Activated CD8-positive, alpha-beta T cell treated with anti-CD3 and anti-CD28 coated beads, Interleukin-2, amount 10 ng/mL, durations not matched to agents 7 days and 5 days (primary cell): Measurements from ENCODE around the gene RBM48. TPM values are rescaled to one million over a fixed set of nuclear protein-coding genes. Genes with fewer than 3 reads are reported as not detected.
A peak's percentile ranks its signal among the peaks of the same experiment; 100 is the strongest.
"Not testable (repeated sequence)": the region's sequence is repeated elsewhere in the genome, so short reads cannot be mapped to it uniquely, and the experiment has no call there.

Experiments
- ATAC-seq: fragments of 150-1000 bp; cut with Tn5 transposase; one replicate; pipeline ENCODE4 v1.10.0; 2021; ENCODE audit warnings: moderate library complexity
- CTCF ChIA-PET: fragments of 350-600 bp; sonication (Branson Sonifier 250); formaldehyde crosslinking; loops from one replicate; lab custom pipeline; 2021; ENCODE audit warnings: antibody characterized with exemption; lab: Charles Lee
- POLR2A ChIA-PET: fragments of 350-600 bp; sonication (Branson Sonifier 250); formaldehyde crosslinking; loops from one replicate; lab custom pipeline; 2021; ENCODE audit warnings: antibody characterized with exemption; lab: Charles Lee
- DNase-seq: peaks from one replicate; pipeline ENCODE4 v3.0.0-alpha.2; 2020
- H3K27ac Mint-ChIP-seq: one replicate; pipeline ENCODE4 v1.8.0; 2021; ENCODE audit warnings: mild to moderate bottlenecking, mixed read lengths
- H3K27me3 Mint-ChIP-seq: one replicate; pipeline ENCODE4 v1.8.0; 2021; ENCODE audit warnings: low read depth, mixed read lengths
- H3K36me3 Mint-ChIP-seq: one replicate; pipeline ENCODE4 v1.8.0; 2021; ENCODE audit warnings: low read depth, mixed read lengths
- H3K4me1 Mint-ChIP-seq: one replicate; pipeline ENCODE4 v1.8.0; 2021; ENCODE audit warnings: low read depth, mixed read lengths
- H3K4me3 Mint-ChIP-seq: one replicate; pipeline ENCODE4 v1.8.0; 2021; ENCODE audit warnings: mild to moderate bottlenecking, mixed read lengths
- H3K9me3 Mint-ChIP-seq: one replicate; pipeline ENCODE4 v1.8.0; 2022; ENCODE audit warnings: mixed read lengths; ENCODE audit not compliant: insufficient read depth
- total RNA-seq, 2 experiments: library from RNA; stranded (reverse); gene quantifications; one replicate each; pipeline ENCODE4 v1.2.3, GENCODE V29; 2021

The RBM48 gene
- 10 to 100 TPM; 14.5 to 15.4 TPM for total RNA-seq

- CTCF ChIA-PET, result interaction anchor here (0.7 to 3.2 kb wide), 28 partner anchors 10 to 713 kb away, joined by 3 to 16 read pairs (median 4); partner anchors contain the start of genes FAM133B, GATAD1 and SAMD9
Observed at GRCh38 chr7:92528188-92528957, at the start of gene RBM48, which contains the start of gene PEX1. TSS of gene RBM48 (plus strand) at chr7:92528795. CDS start at chr7:92528814, 19 bp downstream. TSS of gene PEX1 (minus strand) at chr7:92528520. CDS start at chr7:92528435, 85 bp downstream.

GRCh38 chr7:92479146-92479545, 49.4 kb upstream of the RBM48 start:
- H3K9me3 Mint-ChIP-seq, result not testable (repeated sequence)

More at GRCh38 chr7:92528188-92528957, at the start of gene RBM48, which contains the start of gene PEX1:
- Mint-ChIP-seq H3K4me1 (peaks cover 29% of the 10 kb centered on the region), H3K27me3 (no peaks in the 10 kb centered on the region), H3K4me3 (peak within 1 kb of the TSS; percentile 93), H3K36me3 (peaks cover 25% of the 10 kb centered on the region), H3K27ac (peak within 1 kb of the TSS; percentile 99), H3K9me3 (no peaks in the 10 kb centered on the region)
- ATAC-seq (peak; percentile 94), DNase-seq (peak; percentile 97)
- POLR2A ChIA-PET, result interaction anchor here (0.5 to 2.6 kb wide), 20 partner anchors 9 to 588 kb away, joined by 3 to 15 read pairs (median 4); partner anchors contain the start of genes AKAP9, FAM133B and GATAD1

DNA sequence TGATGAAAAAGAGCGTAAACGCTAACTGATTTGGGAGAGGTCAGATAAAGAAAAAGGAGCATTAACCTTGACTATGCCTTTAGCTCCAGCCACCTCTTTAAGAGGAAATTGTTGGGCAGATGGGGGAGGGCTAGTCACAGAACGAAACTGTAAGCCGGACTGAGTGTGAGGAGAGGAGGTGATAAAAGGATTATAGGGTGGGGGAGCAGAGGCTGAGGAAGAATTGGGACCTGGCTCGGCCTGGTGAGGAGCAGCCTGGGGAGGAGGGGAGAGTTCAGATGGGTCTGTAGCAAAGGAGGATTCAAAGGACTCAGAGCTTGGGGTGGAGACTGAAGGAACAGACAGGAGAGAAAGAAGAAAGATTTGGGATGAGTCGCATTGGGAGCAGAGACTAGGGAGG, 45.0 kb upstream of the RBM48 start:
- not testable (repeated sequence) for H3K4me1 Mint-ChIP-seq

More at GRCh38 chr7:92479146-92479545, 49.4 kb upstream of the RBM48 start:
- CTCF ChIA-PET, ATAC-seq, H3K4me1 Mint-ChIP-seq, H3K27ac Mint-ChIP-seq, H3K4me3 Mint-ChIP-seq, H3K36me3 Mint-ChIP-seq, H3K27me3 Mint-ChIP-seq, POLR2A ChIA-PET, DNase-seq: not testable (repeated sequence)

GRCh38 chr7:92484226-92484625, 44.4 kb upstream of the RBM48 start:
- ATAC-seq, H3K9me3 Mint-ChIP-seq, H3K36me3 Mint-ChIP-seq, H3K27me3 Mint-ChIP-seq, POLR2A ChIA-PET, H3K4me1 Mint-ChIP-seq, CTCF ChIA-PET, DNase-seq, H3K4me3 Mint-ChIP-seq, H3K27ac Mint-ChIP-seq: not testable (repeated sequence)

More for the DNA sequence above, 45.0 kb upstream of the RBM48 start:
- POLR2A ChIA-PET, H3K27me3 Mint-ChIP-seq, H3K27ac Mint-ChIP-seq, CTCF ChIA-PET, ATAC-seq, H3K4me3 Mint-ChIP-seq, H3K9me3 Mint-ChIP-seq, DNase-seq, H3K36me3 Mint-ChIP-seq: not testable (repeated sequence)

DNA sequence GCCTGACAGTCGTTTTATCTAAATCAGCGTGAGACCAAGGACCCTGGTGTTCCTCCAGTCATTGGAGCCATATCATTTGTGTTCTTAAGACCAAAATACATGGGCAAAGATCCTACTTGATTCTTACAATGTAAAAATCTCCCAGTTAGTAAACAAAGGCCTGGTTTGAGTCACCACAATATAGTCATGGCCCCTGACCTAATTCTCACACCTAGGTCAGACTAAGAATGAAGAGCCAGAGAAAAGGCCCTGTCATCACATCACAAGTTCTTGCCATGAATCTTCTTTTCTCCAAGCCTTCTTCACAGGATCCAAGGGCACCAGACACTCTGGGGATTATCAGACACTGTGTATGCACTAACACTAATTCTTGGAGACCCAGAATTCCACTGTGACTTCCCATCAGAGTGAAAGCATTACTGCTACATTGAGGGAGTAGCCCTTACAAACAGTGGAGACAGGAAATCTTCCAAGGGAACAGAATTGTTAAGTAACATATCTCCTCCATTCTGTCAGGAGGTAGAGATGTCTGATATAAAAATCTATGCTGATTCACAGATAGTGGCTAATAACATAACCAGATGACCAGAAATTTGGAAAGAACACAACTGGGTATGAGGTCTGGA, 43.2 kb upstream of the RBM48 start:
- CTCF ChIA-PET, result no interaction called here
- no peak overlapping the region for H3K4me3 Mint-ChIP-seq
- no peaks in the 10 kb centered on the region for H3K4me1 Mint-ChIP-seq
- POLR2A ChIA-PET, result no interaction called here
- ATAC-seq, result no peak
- H3K27me3 Mint-ChIP-seq, result no peaks in the 10 kb centered on the region
- no peaks in the 10 kb centered on the region for H3K9me3 Mint-ChIP-seq
- DNase-seq, result no peak
- no peak overlapping the region for H3K27ac Mint-ChIP-seq
- peaks cover 9% of the 10 kb centered on the region for H3K36me3 Mint-ChIP-seq

- ATAC-seq, result no peak
- ChIA-PET POLR2A (no interaction called here), CTCF (no interaction called here)
- no peak overlapping the region for H3K4me3 Mint-ChIP-seq
- H3K27me3 Mint-ChIP-seq, result no peaks in the 10 kb centered on the region
- no peaks in the 10 kb centered on the region for H3K4me1 Mint-ChIP-seq
- no peak for DNase-seq
- no peak overlapping the region for H3K27ac Mint-ChIP-seq
- no peaks in the 10 kb centered on the region for H3K9me3 Mint-ChIP-seq
- H3K36me3 Mint-ChIP-seq, result peaks cover 13% of the 10 kb centered on the region
Observed at GRCh38 chr7:92485974-92486373, 42.6 kb upstream of the RBM48 start.

DNA sequence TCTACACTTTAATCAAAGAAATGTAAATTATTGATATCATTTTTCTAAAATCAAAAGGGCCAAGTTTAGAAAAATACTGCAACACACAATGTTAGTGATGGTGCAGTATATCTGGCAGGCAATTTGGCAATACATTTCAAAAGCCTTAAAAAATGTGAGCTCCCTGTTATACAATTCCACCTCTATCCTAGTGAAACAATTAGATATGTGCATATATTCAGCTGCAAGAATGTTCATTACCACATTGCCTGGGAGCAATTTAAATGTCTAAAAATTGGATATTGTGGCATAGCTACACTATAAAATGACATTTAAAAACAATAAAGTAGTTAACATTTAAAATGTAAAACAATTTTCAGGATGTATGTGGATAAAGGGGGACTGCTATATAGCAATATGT, 40.8 kb upstream of the RBM48 start:
- Mint-ChIP-seq H3K27me3 (no peaks in the 10 kb centered on the region), H3K9me3 (no peaks in the 10 kb centered on the region), H3K27ac (no peak overlapping the region), H3K36me3 (peaks cover 21% of the 10 kb centered on the region), H3K4me3 (no peak overlapping the region), H3K4me1 (no peaks in the 10 kb centered on the region)
- no peak for DNase-seq
- no peak for ATAC-seq
- ChIA-PET POLR2A (no interaction called here), CTCF (no interaction called here)

GRCh38 chr7:92489634-92490033, 39.0 kb upstream of the RBM48 start:
- DNase-seq (no peak), ATAC-seq (no peak)
- Mint-ChIP-seq H3K36me3 (peaks cover 24% of the 10 kb centered on the region), H3K4me1 (no peaks in the 10 kb centered on the region), H3K4me3 (no peak overlapping the region), H3K27me3 (no peaks in the 10 kb centered on the region), H3K9me3 (no peaks in the 10 kb centered on the region), H3K27ac (no peak overlapping the region)
- POLR2A ChIA-PET, result no interaction called here
- CTCF ChIA-PET, result no interaction called here

DNA sequence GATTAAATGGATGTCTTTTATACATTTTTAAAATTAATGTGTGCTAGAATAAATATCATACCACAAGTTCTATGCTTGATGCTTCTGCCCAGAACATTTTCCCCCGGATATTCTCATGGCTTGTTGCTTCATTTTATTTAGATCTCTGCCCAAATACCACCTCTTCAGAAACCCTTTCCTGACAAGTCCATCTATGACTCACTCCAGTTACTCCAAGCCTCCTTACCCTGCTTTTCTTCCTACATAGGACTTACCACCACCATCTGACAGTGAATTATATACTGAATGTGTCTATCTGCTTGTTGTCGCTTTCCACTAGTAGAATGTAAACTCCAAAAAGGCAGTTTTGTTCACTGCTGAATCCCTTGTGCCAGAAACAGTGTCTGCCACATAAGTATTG, 31.7 kb upstream of the RBM48 start:
- H3K27me3 Mint-ChIP-seq, result no peaks in the 10 kb centered on the region
- no peak for ATAC-seq
- no peak for DNase-seq
- no peak overlapping the region for H3K27ac Mint-ChIP-seq
- no peak overlapping the region for H3K4me3 Mint-ChIP-seq
- no peaks in the 10 kb centered on the region for H3K9me3 Mint-ChIP-seq
- ChIA-PET CTCF (no interaction called here), POLR2A (no interaction called here)
- H3K36me3 Mint-ChIP-seq, result peaks cover 25% of the 10 kb centered on the region
- peaks cover 11% of the 10 kb centered on the region for H3K4me1 Mint-ChIP-seq

DNA sequence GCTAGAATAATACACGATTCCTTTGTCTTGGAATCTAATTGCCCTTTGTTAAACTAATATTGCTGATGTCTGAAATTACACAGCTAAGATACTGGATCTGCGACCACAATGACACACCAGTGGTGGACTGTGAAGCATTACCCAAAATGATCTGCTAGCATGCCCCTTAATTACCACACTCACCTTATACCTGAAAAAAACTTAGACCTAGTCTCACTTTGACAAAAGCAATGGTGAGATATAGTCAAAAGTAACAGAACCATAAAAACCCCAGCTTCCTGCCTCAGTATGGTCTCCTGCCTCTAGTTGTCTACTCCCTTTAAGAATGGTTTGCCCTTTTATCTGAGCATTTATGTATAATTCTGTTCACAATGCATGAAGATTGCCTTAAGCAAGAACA, 30.0 kb upstream of the RBM48 start:
- Mint-ChIP-seq H3K4me1 (peaks cover 12% of the 10 kb centered on the region), H3K27ac (peak overlapping the region; percentile 21), H3K36me3 (peaks cover 22% of the 10 kb centered on the region), H3K9me3 (no peaks in the 10 kb centered on the region), H3K27me3 (no peaks in the 10 kb centered on the region), H3K4me3 (no peak overlapping the region)
- CTCF ChIA-PET, result interaction anchor here (1.3 kb wide), 1 partner anchor 30 kb away, joined by 3 read pairs; the partner anchor contains the start of genes PEX1 and RBM48
- POLR2A ChIA-PET, result interaction anchor here (0.6 to 1.4 kb wide), 3 partner anchors 30 to 414 kb away, joined by 3 to 4 read pairs (median 3); partner anchors contain the start of genes PEX1 and RBM48
- DNase-seq, result no peak
- ATAC-seq, result peak; percentile 58

DNA sequence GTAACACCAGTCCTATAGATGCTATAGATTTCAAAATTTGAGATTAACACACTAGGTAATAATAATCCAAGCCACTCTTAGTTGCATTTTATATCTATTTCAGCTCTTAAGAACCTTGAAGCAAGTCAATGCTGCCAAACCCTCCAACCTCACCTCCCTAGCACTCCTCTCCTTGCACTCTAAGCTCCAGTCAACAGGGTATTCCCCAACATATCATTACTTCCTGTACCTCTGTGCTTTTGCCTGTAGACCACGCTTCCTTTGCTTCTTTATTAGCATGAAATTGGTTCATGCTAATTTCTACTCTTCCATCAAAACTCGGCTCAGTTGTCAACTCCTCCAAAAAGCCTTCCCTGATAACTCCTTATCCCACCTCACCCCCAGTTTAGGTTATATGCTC, 24.8 kb upstream of the RBM48 start:
- no peak for ATAC-seq
- Mint-ChIP-seq H3K27ac (no peak overlapping the region), H3K4me3 (no peak overlapping the region), H3K36me3 (peaks cover 26% of the 10 kb centered on the region), H3K9me3 (no peaks in the 10 kb centered on the region), H3K4me1 (peaks cover 14% of the 10 kb centered on the region), H3K27me3 (no peaks in the 10 kb centered on the region)
- no peak for DNase-seq
- ChIA-PET CTCF (no interaction called here), POLR2A (no interaction called here)

DNA sequence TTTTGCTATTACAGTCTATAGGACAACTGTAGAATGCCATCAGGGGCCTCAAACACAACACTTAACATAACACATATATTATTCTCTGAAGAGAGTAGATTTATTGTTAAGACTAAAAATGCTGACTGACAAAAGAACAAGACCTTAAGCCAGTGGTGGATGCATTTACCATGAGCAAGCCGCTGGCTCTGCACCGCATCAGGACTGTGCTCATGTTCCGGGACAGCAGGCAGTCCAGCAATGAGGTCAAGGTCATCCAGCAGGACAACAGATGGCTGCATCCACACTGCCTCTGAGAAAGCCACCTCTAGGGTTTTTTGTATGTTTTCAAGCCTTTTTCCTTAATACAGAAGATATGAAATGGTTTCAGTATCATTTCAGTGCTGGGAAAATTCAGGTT, 24.0 kb upstream of the RBM48 start:
- DNase-seq (no peak), ATAC-seq (no peak)
- ChIA-PET POLR2A (no interaction called here), CTCF (no interaction called here)
- Mint-ChIP-seq H3K4me3 (no peak overlapping the region), H3K36me3 (peaks cover 20% of the 10 kb centered on the region), H3K9me3 (no peaks in the 10 kb centered on the region), H3K27me3 (no peaks in the 10 kb centered on the region), H3K4me1 (peaks cover 9% of the 10 kb centered on the region), H3K27ac (no peak overlapping the region)
